Neural progenitor cell (in vitro differentiated cells): ENCODE results near the gene CCDC81.

ENCODE experiments used
- EZH2 ChIP-seq: fragments of 200-600 bp; sonication (generic); IDR thresholded peaks from 2 replicates; pipeline ENCODE4 v1.6.1; 2017; ENCODE audit warnings: antibody characterized with exemption, mild to moderate bottlenecking, moderate library complexity
- EZH2phosphoT487 ChIP-seq: fragments of 200-600 bp; sonication (generic); IDR thresholded peaks from 2 replicates; pipeline ENCODE4 v1.6.1; 2017; ENCODE audit warnings: antibody characterized with exemption
- TF ChIP-seq, protein P1 (sequence below): fragments of 200-600 bp; sonication (generic); IDR thresholded peaks from 2 replicates; pipeline ENCODE4 v1.5.1; 2017; ENCODE audit warnings: antibody characterized with exemption, mild to moderate bottlenecking

DNA sequence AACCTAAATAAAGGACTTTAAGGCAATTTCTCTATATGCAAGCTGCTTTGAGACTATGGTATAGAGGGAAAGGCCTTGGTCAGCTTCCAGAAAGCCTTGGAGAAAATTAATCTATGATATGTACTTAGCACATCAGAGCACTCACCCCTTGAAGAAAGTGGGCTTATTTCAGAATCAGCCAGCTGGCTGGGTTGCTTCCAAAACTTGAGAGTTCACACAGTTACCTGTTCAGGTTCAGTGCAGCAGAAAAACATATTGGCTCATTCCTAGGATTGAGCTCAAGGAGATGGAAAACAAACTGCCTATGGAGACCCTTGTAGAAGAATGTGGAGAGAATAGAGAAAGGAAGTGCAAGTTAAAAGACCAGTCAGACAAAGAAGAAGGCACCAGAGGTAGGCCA is 22.7 kb downstream of the CCDC81 start:
- TF ChIP-seq, protein P1, sequence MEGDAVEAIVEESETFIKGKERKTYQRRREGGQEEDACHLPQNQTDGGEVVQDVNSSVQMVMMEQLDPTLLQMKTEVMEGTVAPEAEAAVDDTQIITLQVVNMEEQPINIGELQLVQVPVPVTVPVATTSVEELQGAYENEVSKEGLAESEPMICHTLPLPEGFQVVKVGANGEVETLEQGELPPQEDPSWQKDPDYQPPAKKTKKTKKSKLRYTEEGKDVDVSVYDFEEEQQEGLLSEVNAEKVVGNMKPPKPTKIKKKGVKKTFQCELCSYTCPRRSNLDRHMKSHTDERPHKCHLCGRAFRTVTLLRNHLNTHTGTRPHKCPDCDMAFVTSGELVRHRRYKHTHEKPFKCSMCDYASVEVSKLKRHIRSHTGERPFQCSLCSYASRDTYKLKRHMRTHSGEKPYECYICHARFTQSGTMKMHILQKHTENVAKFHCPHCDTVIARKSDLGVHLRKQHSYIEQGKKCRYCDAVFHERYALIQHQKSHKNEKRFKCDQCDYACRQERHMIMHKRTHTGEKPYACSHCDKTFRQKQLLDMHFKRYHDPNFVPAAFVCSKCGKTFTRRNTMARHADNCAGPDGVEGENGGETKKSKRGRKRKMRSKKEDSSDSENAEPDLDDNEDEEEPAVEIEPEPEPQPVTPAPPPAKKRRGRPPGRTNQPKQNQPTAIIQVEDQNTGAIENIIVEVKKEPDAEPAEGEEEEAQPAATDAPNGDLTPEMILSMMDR = no peak
- no peak for TF ChIP-seq EZH2phosphoT487
- TF ChIP-seq EZH2 = no peak
